ENCODE data around the gene IQGAP2. TPM values are rescaled to one million over a fixed set of nuclear protein-coding genes. Genes with fewer than 3 reads are reported as not detected.

Gene IQGAP2
- polyA plus RNA-seq, 1 donor (not counting 4 experiments of a cell fraction or from before 2014, with no cell fraction given), result 0.14 TPM

GRCh38 chr5:76376148-76376865 is 26.8 kb upstream of the IQGAP2 start:
- Histone ChIP-seq H2AFZ (ENCODE audit: control insufficient read depth, low read length) (no peak overlapping the region), H3K4me1 (ENCODE audit: control insufficient read depth, extremely low read depth, insufficient read depth, low read length) (peaks cover 12% of the 10 kb centered on the region), H3K9me3 (ENCODE audit: control insufficient read depth, low read depth, low read length) (no peaks in the 10 kb centered on the region), H3K4me2 (ENCODE audit: control insufficient read depth, extremely low read depth, insufficient read depth, low read depth, low read length) (no peak overlapping the region), H3K79me2 (ENCODE audit: control insufficient read depth, insufficient read depth, low read length) (no peaks in the 10 kb centered on the region), H4K20me1 (ENCODE audit: control insufficient read depth, extremely low read depth, insufficient read depth, low read length) (peaks cover 4% of the 10 kb centered on the region), H3K9me1 (ENCODE audit: control insufficient read depth, extremely low read depth, insufficient read depth, low read length) (no peaks in the 10 kb centered on the region), H3K4me3 (ENCODE audit: control insufficient read depth in 2 of 3, extremely low read depth in 1 of 3, insufficient read depth in 2 of 3, low read depth in 1 of 3, low read length in 3 of 3) (no peak overlapping the region), H3K9ac (ENCODE audit: control insufficient read depth, extremely low read depth, insufficient read depth, low read length) (no peak overlapping the region), H3K36me3 (ENCODE audit: control insufficient read depth in 2 of 2, extremely low read depth in 1 of 2, insufficient read depth in 2 of 2, low read length in 2 of 2) (no peaks in the 10 kb centered on the region), H3K27ac (ENCODE audit: control insufficient read depth, insufficient read depth, low read length) (no peak overlapping the region), H3K27me3 (ENCODE audit: control insufficient read depth, extremely low read depth, insufficient read depth, low read length) (no peaks in the 10 kb centered on the region)
- dilution Hi-C loops (cut with MboI; ENCODE audit: extremely low pct_ligation_motif_present, low sequenced_read_pairs), result no loop called here
- DNase-seq (ENCODE audit: low read depth, low spot score) (no peak), FAIRE-seq (no peak)
- no peak for TF ChIP-seq CTCF (optimal IDR thresholded peaks at IDR 0.05 in 1 of 3, IDR thresholded peaks at IDR 0.05 in 1 of 3, conservative IDR thresholded peaks at IDR 0.05 in 1 of 3; ENCODE audit: extremely low read depth in 1 of 3, insufficient read depth in 2 of 3, low read length in 3 of 3)
- TF ChIP-seq EZH2 (IDR thresholded peaks at IDR 0.05; ENCODE audit: low read length), result no peak

- H2AFZ ChIP-seq (ENCODE audit: control insufficient read depth, low read length), result no peak overlapping the region
- no peak overlapping the region for H3K27ac ChIP-seq (ENCODE audit: control insufficient read depth, insufficient read depth, low read length)
- H3K9me1 ChIP-seq (ENCODE audit: control insufficient read depth, extremely low read depth, insufficient read depth, low read length), result no peaks in the 10 kb centered on the region
- dilution Hi-C loops (cut with MboI; ENCODE audit: extremely low pct_ligation_motif_present, low sequenced_read_pairs), result no loop called here
- H3K4me1 ChIP-seq (ENCODE audit: control insufficient read depth, extremely low read depth, insufficient read depth, low read length), result peaks cover 12% of the 10 kb centered on the region
- no peaks in the 10 kb centered on the region for H3K79me2 ChIP-seq (ENCODE audit: control insufficient read depth, insufficient read depth, low read length)
- H3K4me3 ChIP-seq (ENCODE audit: control insufficient read depth in 2 of 3, extremely low read depth in 1 of 3, insufficient read depth in 2 of 3, low read depth in 1 of 3, low read length in 3 of 3), result no peak overlapping the region
- H3K4me2 ChIP-seq (ENCODE audit: control insufficient read depth, extremely low read depth, insufficient read depth, low read depth, low read length), result no peak overlapping the region
- H3K36me3 ChIP-seq (ENCODE audit: control insufficient read depth in 2 of 2, extremely low read depth in 1 of 2, insufficient read depth in 2 of 2, low read length in 2 of 2), result no peaks in the 10 kb centered on the region
- TF ChIP-seq EZH2 (IDR thresholded peaks at IDR 0.05; ENCODE audit: low read length), result no peak
- TF ChIP-seq CTCF (optimal IDR thresholded peaks at IDR 0.05 in 1 of 3, IDR thresholded peaks at IDR 0.05 in 1 of 3, conservative IDR thresholded peaks at IDR 0.05 in 1 of 3; ENCODE audit: extremely low read depth in 1 of 3, insufficient read depth in 2 of 3, low read length in 3 of 3), result no peak
- DNase-seq (ENCODE audit: low read depth, low spot score) (no peak), FAIRE-seq (no peak)
- H4K20me1 ChIP-seq (ENCODE audit: control insufficient read depth, extremely low read depth, insufficient read depth, low read length), result peaks cover 4% of the 10 kb centered on the region
- H3K9me3 ChIP-seq (ENCODE audit: control insufficient read depth, low read depth, low read length), result no peaks in the 10 kb centered on the region
- no peaks in the 10 kb centered on the region for H3K27me3 ChIP-seq (ENCODE audit: control insufficient read depth, extremely low read depth, insufficient read depth, low read length)
- H3K9ac ChIP-seq (ENCODE audit: control insufficient read depth, extremely low read depth, insufficient read depth, low read length), result no peak overlapping the region
Observed at GRCh38 chr5:76376866-76377230, 26.2 kb upstream of the IQGAP2 start.

Data from keratinocyte (primary cell).